ENCODE data around the gene USP25. TPM values are rescaled to one million over a fixed set of nuclear protein-coding genes. Genes with fewer than 3 reads are reported as not detected.

Gene USP25
- total and polyA plus RNA-seq, 9 of the 15 experiments (the other 6 are each of a cell fraction or from before 2014, with no cell fraction given): 7.8 to 44.9 (median 31.4) TPM

DNA sequence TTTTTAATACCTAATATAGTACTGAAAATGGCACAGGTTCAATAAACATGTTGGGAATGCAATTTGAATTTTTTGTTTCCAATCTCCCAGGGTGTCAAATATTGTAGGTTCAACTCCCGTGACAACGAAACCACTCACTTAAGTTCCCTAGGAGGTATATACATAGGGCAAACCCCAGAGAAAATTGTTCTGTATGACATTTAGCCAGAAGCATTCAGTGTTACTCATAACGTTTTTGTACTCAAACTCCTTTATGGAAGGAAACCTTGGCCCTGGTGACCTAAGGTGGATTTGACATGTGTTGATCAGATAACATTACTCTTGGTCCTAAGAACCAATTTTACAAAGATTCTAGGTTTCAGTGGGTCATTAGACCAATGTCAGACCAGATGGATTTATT is 110.6 kb downstream of the USP25 start:
- no peak overlapping the region for H2AFZ ChIP-seq (ENCODE audit: low read depth, low read length)
- no peaks in the 10 kb centered on the region for H3K9me3 ChIP-seq (replicated peaks; ENCODE audit: control insufficient read depth, insufficient read depth, low read depth, low read length)
- no TSS peak for BruUV-seq (replicated peaks)
- H3K4me2 ChIP-seq (ENCODE audit: insufficient read depth, low read length): no peak overlapping the region
- no peak for FAIRE-seq
- no peaks in the 10 kb centered on the region for H3K27me3 ChIP-seq (ENCODE audit: control insufficient read depth in 2 of 2, insufficient read depth in 2 of 2, low read length in 2 of 2)
- H3K36me3 ChIP-seq (ENCODE audit: control insufficient read depth, insufficient read depth, low read length): peaks cover 31% of the 10 kb centered on the region; the same call in 2 of the 3 replicates
- H3K9me1 ChIP-seq (ENCODE audit: control insufficient read depth, insufficient read depth, low read length): no peaks in the 10 kb centered on the region
- TF ChIP-seq, protein P1, sequence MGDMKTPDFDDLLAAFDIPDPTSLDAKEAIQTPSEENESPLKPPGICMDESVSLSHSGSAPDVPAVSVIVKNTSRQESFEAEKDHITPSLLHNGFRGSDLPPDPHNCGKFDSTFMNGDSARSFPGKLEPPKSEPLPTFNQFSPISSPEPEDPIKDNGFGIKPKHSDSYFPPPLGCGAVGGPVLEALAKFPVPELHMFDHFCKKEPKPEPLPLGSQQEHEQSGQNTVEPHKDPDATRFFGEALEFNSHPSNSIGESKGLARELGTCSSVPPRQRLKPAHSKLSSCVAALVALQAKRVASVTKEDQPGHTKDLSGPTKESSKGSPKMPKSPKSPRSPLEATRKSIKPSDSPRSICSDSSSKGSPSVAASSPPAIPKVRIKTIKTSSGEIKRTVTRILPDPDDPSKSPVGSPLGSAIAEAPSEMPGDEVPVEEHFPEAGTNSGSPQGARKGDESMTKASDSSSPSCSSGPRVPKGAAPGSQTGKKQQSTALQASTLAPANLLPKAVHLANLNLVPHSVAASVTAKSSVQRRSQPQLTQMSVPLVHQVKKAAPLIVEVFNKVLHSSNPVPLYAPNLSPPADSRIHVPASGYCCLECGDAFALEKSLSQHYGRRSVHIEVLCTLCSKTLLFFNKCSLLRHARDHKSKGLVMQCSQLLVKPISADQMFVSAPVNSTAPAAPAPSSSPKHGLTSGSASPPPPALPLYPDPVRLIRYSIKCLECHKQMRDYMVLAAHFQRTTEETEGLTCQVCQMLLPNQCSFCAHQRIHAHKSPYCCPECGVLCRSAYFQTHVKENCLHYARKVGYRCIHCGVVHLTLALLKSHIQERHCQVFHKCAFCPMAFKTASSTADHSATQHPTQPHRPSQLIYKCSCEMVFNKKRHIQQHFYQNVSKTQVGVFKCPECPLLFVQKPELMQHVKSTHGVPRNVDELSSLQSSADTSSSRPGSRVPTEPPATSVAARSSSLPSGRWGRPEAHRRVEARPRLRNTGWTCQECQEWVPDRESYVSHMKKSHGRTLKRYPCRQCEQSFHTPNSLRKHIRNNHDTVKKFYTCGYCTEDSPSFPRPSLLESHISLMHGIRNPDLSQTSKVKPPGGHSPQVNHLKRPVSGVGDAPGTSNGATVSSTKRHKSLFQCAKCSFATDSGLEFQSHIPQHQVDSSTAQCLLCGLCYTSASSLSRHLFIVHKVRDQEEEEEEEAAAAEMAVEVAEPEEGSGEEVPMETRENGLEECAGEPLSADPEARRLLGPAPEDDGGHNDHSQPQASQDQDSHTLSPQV (IDR thresholded peaks at IDR 0.05): no peak
- no peak for TF ChIP-seq MBD2 (IDR thresholded peaks at IDR 0.05; ENCODE audit: borderline replicate concordance, low read depth)
- no peak for TF ChIP-seq MTA1 (IDR thresholded peaks at IDR 0.05; ENCODE audit: borderline replicate concordance)
- TF ChIP-seq HDAC1 (IDR thresholded peaks at IDR 0.05): no peak
- TF ChIP-seq, protein P2, sequence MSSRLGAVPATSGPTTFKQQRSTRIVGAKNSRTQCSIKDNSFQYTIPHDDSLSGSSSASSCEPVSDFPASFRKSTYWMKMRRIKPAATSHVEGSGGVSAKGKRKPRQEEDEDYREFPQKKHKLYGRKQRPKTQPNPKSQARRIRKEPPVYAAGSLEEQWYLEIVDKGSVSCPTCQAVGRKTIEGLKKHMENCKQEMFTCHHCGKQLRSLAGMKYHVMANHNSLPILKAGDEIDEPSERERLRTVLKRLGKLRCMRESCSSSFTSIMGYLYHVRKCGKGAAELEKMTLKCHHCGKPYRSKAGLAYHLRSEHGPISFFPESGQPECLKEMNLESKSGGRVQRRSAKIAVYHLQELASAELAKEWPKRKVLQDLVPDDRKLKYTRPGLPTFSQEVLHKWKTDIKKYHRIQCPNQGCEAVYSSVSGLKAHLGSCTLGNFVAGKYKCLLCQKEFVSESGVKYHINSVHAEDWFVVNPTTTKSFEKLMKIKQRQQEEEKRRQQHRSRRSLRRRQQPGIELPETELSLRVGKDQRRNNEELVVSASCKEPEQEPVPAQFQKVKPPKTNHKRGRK (tag; IDR thresholded peaks at IDR 0.05): no peak
- no peak for TF ChIP-seq MED1 (CRISPR knock-in tag; IDR thresholded peaks at IDR 0.05; ENCODE audit: borderline replicate concordance)
- TF ChIP-seq MEIS2 (IDR thresholded peaks at IDR 0.05; ENCODE audit: partially characterized antibody): no peak
- TF ChIP-seq, protein P3, sequence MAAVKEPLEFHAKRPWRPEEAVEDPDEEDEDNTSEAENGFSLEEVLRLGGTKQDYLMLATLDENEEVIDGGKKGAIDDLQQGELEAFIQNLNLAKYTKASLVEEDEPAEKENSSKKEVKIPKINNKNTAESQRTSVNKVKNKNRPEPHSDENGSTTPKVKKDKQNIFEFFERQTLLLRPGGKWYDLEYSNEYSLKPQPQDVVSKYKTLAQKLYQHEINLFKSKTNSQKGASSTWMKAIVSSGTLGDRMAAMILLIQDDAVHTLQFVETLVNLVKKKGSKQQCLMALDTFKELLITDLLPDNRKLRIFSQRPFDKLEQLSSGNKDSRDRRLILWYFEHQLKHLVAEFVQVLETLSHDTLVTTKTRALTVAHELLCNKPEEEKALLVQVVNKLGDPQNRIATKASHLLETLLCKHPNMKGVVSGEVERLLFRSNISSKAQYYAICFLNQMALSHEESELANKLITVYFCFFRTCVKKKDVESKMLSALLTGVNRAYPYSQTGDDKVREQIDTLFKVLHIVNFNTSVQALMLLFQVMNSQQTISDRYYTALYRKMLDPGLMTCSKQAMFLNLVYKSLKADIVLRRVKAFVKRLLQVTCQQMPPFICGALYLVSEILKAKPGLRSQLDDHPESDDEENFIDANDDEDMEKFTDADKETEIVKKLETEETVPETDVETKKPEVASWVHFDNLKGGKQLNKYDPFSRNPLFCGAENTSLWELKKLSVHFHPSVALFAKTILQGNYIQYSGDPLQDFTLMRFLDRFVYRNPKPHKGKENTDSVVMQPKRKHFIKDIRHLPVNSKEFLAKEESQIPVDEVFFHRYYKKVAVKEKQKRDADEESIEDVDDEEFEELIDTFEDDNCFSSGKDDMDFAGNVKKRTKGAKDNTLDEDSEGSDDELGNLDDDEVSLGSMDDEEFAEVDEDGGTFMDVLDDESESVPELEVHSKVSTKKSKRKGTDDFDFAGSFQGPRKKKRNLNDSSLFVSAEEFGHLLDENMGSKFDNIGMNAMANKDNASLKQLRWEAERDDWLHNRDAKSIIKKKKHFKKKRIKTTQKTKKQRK (IDR thresholded peaks at IDR 0.05; ENCODE audit: borderline replicate concordance, low read depth, low read length): no peak
- no peak for TF ChIP-seq ZNF174 (CRISPR knock-in tag; IDR thresholded peaks at IDR 0.05)
- TF ChIP-seq SMAD3 (CRISPR knock-in tag; conservative IDR thresholded peaks at IDR 0.05): no peak
- TF ChIP-seq HNRNPUL1 (IDR thresholded peaks at IDR 0.05; ENCODE audit: low read length): no peak
- no peak for TF ChIP-seq SMC3 (conservative IDR thresholded peaks at IDR 0.05; ENCODE audit: insufficient read depth, low read depth, low read length)
- no peaks in the 10 kb centered on the region for H4K20me1 ChIP-seq (replicated peaks; ENCODE audit: control insufficient read depth, insufficient read depth, low read length)
- H3K9ac ChIP-seq (ENCODE audit: insufficient read depth in 1 of 2, low read depth in 2 of 2, low read length in 2 of 2): no peak overlapping the region
- CTCF ChIA-PET (ENCODE audit: low intra/inter-chr PET ratio): interaction anchor here (0.7 kb wide), 1 partner anchor 430 kb away, joined by 3 read pairs; no protein-coding TSS in a partner anchor
- in situ Hi-C loops (cut with MboI): no loop called here
- no peak for DNase-seq (ENCODE audit: extremely low read depth in 1 of 4, low spot score in 3 of 4)
- intact Hi-C loops (cut with micrococcal nuclease): no loop called here
- POLR2A ChIA-PET: no interaction called here
- ATAC-seq: no peak
- no peaks in the 10 kb centered on the region for H3K4me1 ChIP-seq (replicated peaks in 1 of 2; ENCODE audit: control insufficient read depth in 2 of 2, insufficient read depth in 2 of 2, low read length in 2 of 2)
- 70% methylated on average over 3 of the region's 3 CpGs for WGBS (ENCODE audit: insufficient coverage, low coverage, missing lambda C conversion rate)
- H3K27ac ChIP-seq (ENCODE audit: extremely low read depth, low read depth, low read length): no peak overlapping the region
- H3K4me3 ChIP-seq: no peak overlapping the region
- no peaks in the 10 kb centered on the region for H3K79me2 ChIP-seq (ENCODE audit: control insufficient read depth, insufficient read depth, low read length)
